Suprapubic skin (tissue), 3 donors: ENCODE results near the gene ZSCAN10.
"Not testable (repeated sequence)": the region's sequence is repeated elsewhere in the genome, so short reads cannot be mapped to it uniquely, and the experiment has no call there.

Source experiments
- CTCF ChIP-seq, 2 donors: fragments of 200-600 bp in 1 of 2; fragments of 450-650 bp in 1 of 2; sonication (generic) in 1 of 2; IDR thresholded peaks; one replicate each; pipeline ENCODE4 v1.5.1; 2016 to 2019; ENCODE audit warnings: antibody characterized with exemption in 2 of 2, mild to moderate bottlenecking in 1 of 2, moderate library complexity in 1 of 2
- POLR2A ChIP-seq, 2 donors: fragments of 450-650 bp; IDR thresholded peaks; one replicate each; pipeline ENCODE4 v1.6.1; 2017; ENCODE audit warnings: antibody characterized with exemption in 2 of 2, mild to moderate bottlenecking in 2 of 2, moderate library complexity in 2 of 2

GRCh38 chr16:3072576-3073263 lies 26.4 kb downstream of the ZSCAN10 start:
- not testable (repeated sequence) for TF ChIP-seq CTCF, POLR2A (IDR thresholded peaks at IDR 0.05)
